ENCODE measurements around the gene SYT7. TPM values are rescaled to one million over a fixed set of nuclear protein-coding genes. Genes with fewer than 3 reads are reported as not detected.

The SYT7 gene
- polyA plus RNA-seq, 3 donors: 4.2 to 10.3 (median 4.8) TPM

DNA sequence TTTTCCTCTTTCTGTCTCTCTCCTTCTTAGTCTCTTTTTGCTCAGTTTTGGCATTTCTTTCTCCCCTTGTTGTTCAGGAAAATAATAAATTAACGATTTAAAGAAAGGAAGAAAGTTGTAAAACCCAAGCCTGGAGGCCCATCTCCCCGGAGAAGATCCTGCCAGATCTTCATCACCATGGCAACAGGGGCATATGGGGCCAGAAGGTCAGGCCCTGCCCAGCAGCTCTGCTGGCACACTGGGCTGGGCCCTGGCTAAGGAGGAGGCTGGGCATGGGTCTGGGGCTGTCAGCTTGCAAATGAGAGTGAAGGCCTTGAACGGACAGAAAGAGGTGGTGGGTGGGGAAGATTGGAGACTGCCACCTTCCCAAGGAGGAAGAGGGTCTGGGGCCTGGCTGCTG, 69.5 kb downstream of the SYT7 start:
- DNase-seq (ENCODE audit: extremely low read depth in 1 of 11, low read depth in 9 of 11, low spot score in 4 of 11): no peak

DNA sequence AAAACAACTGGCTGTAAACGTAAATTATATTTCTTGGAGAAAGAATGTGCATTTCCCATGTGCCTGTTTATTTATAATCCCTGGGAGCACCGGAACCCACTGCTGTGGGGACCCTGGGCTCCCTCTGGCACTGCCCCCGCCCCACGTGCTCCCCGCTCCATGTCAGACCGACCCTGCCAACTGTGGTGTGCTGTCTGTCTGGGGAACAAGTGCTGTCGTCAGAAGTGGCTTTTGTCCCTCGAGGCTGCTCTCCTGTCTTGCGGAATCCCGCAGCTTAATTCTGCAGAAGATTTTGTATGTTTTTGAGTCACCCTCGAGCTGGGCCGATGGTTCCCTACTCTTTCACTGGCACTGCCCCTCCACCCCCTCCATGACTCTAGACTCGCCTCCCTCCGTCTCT, 69.9 kb downstream of the SYT7 start:
- DNase-seq (ENCODE audit: extremely low read depth in 1 of 11, low read depth in 9 of 11, low spot score in 4 of 11): no peak

DNA sequence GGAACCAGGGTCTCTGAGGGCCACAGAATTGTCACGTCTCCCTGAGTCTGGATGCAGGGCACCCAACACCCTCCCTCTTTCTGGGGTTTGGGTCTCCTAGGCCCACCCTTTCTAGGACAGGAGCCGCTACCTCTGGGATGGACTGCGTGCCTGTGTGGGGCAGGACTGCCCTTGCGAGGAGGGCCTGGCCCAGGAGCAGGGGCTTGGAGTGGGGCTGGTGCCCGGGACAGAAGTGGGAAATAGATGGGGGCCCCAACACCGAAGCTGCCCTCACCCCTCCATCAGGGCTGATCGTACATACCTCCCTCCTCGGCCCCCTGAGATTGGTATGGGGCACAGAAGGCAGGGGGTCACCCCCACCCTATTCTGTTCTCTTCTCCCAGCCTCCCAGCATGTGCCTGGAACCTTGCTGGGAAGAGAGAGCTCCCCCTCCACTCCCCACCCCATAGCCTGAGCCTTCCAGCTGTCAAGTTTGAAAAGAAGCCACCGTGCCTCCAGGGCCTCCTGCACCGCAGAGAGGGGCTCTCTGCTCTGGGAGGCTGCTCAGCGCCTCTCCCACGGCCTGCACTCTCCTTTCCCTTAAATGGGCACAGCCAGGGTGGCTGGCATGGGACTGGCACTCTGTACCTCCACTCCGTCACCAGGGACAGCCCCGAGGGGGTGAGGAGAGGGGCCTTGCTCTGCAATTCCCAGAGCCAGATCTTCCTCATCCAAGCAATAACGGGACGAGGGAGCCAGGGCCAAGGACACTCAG, 70.5 kb downstream of the SYT7 start:
- no peak for DNase-seq (ENCODE audit: extremely low read depth in 1 of 11, low read depth in 9 of 11, low spot score in 4 of 11)

DNA sequence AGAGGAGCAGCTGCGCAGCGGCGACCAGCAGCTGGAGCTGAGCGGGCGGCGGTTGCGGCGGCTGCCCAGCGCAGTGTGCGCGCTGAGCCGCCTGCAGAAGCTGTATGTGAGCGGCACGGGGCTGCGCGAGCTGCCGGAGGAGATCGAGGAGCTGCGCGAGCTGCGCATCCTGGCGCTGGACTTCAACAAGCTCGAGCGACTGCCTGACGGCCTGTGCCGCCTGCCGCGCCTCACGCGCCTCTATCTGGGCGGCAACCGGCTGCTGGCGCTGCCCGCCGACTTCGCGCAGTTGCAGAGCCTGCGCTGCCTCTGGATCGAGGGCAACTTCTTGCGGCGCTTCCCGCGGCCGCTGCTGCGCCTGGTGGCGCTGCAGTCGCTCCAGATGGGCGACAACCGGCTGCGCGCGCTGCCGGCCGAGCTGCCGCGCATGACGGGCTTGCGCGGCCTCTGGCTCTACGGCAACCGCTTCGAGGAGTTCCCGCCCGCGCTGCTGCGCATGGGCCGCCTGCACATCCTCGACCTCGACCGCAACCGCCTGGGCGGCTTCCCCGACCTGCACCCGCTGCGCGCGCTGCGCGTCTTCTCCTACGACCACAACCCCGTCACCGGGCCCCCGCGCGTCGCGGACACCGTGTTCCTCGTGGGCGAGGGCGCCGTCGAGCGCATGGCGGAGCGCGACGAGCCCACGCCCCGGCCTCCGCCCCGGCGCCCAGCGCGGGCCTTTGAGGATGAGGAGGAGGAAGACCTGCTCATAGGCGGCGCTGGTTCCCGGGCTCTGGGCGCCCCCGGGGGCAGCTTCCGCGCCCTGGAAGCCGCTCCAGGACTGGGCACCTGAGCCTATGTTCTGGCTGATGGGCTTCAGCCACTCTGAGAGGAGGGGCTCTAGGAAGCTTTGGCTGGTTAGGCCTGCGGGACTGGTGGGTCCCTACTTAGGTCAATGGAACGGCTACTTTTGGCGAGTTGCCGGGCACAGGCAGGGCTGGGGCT, 71.5 kb downstream of the SYT7 start:
- DNase-seq (ENCODE audit: extremely low read depth in 1 of 11, low read depth in 9 of 11, low spot score in 4 of 11): peak; percentile 51 to 85 (median 76)

DNA sequence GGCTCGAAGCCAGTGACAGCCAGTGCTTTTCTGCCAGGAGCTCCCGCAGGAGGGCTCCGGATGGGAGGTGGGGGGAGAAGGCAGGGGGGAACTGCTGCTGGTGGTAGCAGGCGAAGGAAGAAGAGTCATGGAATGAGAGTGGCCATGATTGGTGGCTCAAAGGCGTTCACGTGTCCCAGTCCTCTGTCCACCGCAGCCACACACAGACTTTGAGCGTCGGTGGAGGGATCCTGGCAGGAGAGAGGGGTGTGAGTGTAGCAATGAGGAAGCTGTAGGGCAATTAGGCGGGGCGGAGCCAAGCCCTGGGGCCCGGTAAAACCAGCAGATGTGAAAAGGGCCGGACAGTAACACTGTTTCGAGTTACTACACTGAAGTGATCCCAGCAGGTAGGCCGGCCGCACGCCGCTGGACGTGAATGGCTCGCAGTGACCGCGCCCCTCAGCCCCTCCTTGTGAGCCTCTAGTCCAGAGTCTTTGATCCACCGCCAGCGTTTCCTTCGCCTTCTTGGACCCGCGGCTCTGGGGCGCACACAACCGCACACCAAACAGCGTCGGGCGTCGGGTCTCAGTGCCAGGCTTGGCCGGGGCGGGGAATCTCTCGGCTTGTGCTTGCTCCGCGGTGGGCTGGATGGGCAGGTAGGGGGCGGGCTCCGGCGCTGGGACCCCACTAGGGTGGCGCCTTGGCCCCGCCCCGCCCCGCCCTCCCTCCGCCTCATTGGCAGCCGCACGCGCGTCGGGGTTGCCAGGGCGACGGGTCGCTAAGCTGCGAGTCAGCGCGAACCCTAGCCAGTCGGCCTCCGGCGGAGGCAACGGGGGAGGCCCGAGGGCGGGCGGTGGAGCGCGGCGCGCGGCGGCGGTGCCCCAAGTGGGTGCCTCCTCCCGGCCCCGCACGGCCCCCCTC, 72.7 kb downstream of the SYT7 start, which contains the start of gene LRRC10B:
Gene LRRC10B (plus strand): TSS at position 788 of the 900 bp plus-strand sequence. CDS start 250 bp downstream, outside the sequence.
- peak in 3 of 11 donors; percentile 53 to 64 (median 64) for DNase-seq (ENCODE audit: extremely low read depth in 1 of 11, low read depth in 9 of 11, low spot score in 4 of 11)

DNA sequence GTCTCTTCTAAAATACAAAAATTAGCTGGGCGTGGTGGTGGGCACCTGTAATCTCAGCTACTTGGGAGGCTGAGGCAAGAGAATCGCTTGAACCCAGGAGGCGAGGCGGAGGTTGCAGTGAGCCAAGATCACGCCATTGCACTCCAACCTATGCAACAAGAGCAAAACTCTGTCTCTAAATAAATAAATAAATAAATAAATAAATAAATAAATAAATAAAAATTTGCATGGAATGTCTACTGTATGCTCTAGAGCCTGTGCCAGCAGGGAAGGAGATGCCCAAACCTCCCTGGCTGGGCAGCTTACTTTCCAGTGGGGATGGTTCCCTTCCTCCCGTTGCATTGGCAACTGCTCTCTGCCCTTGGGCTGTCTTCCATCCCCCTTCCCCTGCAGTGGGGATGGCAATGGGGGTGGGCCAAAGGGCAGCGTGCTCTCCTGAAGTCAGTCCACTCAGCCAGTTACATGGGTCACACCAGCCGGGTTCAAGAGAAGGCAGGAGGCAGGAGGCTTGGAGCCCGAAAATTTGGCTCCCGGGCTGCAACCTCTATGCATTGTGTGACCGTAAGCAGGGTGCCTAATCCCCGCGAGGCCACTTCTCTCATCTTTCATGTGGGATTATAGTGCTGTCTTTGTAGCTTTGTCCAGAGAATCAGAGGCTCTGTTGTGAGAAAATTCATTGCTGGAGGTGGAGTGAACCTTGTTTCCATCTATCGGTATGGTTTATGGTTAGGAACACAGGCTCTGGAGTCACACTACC, 73.7 kb downstream of the SYT7 start:
- DNase-seq (ENCODE audit: extremely low read depth in 1 of 11, low read depth in 9 of 11, low spot score in 4 of 11): no peak

DNA sequence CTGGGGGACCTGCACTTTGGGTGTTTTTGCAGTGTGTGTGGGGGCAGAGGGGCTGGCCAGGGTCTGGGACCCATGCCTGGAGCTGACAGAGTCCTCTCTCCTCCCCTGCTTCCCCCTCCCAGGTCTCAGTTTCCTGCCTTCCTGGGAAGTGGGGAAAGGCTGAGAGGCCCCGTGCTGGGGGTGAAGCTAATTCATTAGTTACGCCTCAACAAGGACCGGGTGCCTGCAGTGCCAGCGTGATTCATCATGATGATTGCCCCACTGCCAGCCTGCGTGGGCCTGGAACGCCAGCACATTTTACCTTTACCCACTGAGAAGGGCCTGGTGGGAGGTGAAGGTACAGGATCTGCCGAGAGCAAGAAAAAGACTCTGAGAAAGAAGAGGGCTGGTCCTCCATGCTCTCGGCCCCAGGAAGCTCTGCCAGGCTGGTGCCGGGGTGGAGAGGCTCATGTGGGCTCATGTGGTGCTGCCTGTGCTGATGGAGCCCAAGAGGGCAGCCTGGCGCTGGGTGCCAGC, 75.2 kb downstream of the SYT7 start:
- no peak for DNase-seq (ENCODE audit: extremely low read depth in 1 of 11, low read depth in 9 of 11, low spot score in 4 of 11)

DNA sequence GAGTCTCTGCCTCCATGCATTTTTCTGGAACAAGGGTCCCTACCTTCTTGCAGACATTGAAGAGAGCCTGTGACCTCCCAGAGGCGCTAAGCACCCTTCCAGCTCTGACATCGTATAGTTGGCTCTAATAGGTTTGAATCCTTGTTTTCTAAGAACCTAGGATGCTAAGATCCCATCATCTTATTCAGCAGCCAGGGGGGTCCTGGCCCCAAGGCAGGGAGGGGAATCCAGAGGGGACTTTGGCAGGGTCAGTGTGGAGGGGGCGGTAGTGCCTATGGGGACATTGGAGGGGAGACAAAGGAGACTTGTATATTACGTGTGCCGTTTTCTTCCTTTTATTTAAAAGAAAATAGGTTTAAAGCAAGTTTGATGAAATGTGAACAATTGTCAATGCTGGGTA, 75.8 kb downstream of the SYT7 start:
- DNase-seq (ENCODE audit: extremely low read depth in 1 of 11, low read depth in 9 of 11, low spot score in 4 of 11): no peak

DNA sequence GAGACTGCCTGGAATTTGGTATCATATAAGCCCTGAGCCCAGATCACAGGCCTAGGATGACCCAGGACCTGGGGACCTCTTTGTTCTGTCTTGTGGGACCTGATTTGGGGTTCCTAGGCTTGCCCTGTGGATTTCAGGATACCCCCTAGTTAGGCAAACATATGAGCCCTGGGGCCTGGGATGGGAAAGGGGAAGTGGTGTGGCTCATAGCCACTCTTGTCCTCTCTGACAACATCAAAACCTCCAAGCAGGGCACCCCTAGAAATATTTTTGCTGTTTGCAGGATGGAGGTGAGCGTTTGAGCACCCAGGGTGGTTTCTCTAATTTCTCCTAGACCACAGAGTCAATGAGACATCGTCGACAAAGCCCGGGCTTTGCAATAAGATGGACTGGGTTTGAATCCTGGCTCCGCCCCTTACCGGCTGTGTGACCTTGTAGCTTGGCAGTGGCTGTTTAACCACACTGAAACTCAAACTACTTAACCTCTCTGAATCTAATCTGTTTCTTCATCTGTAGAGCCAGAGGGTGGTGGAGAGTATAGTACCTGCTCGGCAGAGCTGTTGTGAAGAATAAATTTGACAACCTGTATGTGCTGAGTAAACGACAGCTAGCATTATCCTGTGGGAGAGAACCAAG, 77.6 kb downstream of the SYT7 start:
- DNase-seq (ENCODE audit: extremely low read depth in 1 of 11, low read depth in 9 of 11, low spot score in 4 of 11): no peak

DNA sequence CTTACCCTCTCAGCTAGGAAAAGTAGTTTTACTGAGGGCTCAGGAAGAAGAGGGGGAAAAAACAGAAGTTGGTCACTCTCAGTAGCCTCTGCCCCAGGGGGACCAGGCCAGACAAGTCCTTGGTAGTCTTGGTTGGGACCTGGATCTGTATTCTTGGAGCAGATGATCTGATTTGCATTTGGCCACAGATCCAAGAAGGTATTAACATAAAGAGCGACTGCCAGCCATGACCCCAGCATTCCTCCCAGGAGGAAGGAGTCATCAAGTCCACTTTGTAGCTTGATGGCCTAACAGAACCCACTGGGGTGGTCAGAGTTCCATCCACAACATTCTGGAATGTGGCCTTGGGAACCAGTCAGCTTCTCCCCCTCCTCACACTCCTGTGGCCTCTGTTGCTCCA, 78.4 kb downstream of the SYT7 start:
- DNase-seq (ENCODE audit: extremely low read depth in 1 of 11, low read depth in 9 of 11, low spot score in 4 of 11): no peak

DNA sequence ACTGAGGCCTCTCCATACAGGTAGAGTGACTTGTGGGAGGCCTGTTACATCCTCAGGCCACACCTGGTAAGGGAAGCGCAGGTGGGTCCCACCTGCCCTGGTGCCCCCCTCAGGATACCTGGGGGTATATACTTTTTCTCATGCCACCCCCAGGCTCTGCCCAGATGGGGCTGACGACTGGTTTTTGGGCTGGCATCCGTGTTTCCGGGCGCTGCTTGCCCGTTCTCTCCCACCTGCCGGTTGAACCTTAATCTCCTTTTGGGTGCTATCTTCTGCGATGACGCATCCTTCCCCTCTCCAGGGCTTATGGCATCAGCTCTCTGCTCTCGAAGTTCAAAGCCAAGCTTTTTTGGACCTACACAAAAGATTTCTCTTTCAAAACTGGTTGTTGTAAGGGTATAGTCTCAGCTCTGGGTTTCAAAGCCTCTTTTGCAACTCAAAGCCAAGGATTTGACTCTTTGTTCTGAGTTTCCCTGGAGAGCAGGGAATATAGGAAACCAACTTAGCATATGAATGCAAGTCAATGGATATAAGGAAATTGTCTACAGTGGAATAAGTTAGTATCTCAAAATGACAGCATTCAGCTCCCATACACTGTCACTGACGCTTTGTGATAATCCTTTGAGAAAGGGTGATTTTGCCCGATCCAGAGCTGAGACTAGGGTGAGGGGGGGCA, 80.9 kb downstream of the SYT7 start:
- no peak for DNase-seq (ENCODE audit: extremely low read depth in 1 of 11, low read depth in 9 of 11, low spot score in 4 of 11)

DNA sequence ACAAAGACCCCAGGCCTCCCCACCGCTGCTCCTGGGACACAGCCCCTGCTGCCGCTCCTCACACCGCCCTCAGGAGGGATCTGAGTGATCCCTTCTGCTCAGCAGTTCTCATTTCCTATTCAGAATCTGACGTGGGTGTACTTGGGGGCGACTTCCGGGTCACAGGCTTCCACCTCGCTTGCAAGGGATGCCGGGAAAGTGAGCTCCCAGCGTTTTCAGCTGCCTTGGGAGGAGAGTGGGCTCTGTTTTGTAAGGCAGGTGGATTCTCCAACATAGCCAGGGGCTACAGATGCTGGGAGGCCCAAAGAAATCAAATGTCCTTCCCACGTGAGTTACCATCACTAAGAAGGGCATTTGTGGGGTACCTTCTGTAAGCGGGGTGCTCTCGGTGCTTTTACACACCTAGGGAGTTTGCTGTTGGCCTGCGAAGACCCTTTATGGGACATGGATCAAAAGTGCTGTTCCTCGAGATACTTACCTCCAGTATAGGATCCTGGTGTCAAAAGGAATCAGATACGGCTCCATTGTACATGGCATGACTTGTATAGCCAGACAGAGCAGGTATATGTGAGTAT, 82.0 kb downstream of the SYT7 start:
- no peak for DNase-seq (ENCODE audit: extremely low read depth in 1 of 11, low read depth in 9 of 11, low spot score in 4 of 11)

DNA sequence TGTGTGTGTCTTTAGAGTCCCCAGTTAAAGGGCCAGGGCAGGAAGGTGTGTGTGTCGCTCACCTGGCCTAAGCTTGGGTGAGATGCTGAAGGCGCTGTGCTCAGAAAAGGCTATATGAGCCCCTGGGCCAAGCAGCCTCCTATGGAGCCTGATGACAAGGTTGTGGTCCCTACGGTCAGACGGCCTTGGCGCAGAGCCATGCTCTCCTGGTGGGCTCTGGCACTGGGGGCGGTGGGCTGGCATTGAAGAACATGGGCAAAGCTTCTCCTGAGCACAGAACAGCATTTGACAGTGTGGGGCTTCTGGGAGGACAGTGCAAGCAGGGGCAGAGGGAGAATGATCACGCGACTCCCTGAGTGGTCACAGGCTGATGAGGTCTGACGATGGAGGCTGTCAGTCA, 83.0 kb downstream of the SYT7 start:
- no peak for DNase-seq (ENCODE audit: extremely low read depth in 1 of 11, low read depth in 9 of 11, low spot score in 4 of 11)

DNA sequence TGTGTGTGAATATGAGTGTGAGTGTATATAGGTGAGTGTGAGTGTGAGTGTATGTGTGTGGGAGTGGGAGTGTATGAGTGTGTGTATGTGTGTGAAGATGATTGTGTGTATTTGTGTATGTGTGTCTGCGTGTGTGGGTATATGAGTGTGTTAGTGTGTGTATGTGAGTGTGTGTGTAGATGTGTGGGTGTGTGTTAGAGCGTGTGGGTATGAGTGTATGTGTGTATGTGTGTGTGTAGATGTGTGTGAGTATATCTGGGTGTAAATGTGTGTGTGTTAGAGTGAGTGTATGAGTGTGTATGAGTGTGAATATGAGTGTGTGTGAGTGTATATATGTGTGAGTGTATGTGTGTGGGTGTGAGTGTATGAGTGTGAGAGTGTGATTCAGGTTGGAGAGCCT, 83.4 kb downstream of the SYT7 start:
- DNase-seq (ENCODE audit: extremely low read depth in 1 of 11, low read depth in 9 of 11, low spot score in 4 of 11): no peak

DNA sequence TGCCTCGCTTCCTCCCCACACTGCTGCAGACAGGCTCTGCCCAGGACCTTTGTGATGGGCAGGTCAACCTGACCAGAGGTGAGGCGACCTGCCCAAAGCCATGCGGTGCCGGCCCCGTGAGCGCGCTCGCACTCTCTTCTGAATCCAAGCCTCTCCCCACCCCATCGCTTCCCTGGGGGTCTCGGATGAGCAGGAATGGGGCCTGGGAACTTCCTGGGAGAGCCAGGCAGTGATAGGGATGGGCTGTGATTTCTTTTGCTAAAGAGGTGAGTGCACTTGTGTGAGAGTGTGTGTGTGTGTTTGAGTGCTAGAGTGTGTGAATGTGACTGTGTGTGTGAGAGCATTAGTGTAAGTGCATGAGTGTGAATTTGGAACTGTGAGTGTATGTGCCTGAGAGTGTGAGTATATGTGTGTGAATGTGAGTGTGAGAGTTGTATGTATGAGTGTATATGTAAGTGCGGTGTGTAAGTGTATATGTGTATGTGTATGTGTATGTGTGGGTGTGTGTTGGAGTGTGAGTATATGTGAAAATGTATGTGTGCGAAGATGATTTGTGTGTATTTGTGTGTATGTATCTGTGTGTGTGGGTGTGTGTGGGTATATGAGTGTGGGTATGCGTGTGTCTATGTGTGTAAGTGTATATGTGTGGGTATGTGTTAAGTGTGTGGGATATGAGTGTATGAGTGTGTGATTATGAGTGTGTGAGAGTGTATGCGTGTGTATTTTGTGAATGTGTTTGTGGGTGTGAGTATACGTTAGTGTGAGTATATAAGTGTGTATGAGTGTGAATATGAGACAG, 84.1 kb downstream of the SYT7 start:
- DNase-seq (ENCODE audit: extremely low read depth in 1 of 11, low read depth in 9 of 11, low spot score in 4 of 11): no peak

Measured in renal cortex interstitium (tissue), 11 donors.